Astrocyte of the spinal cord (primary cell): Measurements from ENCODE around the gene DNAJC6.
A peak's percentile ranks its signal among the peaks of the same experiment; 100 is the strongest.

Experiments
- DNase-seq: peaks from one replicate; pipeline ENCODE4 v3.0.0; 2011; ENCODE audit warnings: low read depth, low spot score
- H3K4me3 ChIP-seq: 2 replicates; pipeline ENCODE4 v1.5.1; 2011; ENCODE audit warnings: low read depth, mild to moderate bottlenecking, low read length, moderate library complexity
- CTCF ChIP-seq: IDR thresholded peaks from 2 replicates; pipeline ENCODE4 v1.5.1; 2012; ENCODE audit warnings: low read depth, mild to moderate bottlenecking, low read length, inconsistent platforms
- in situ Hi-C: cut with HindIII; loops from 2 replicates; pipeline ENCODE4 v1.10.0; 2017; ENCODE audit warnings: low sequenced_read_pairs

DNAJC6 gene

GRCh38 chr1:65309304-65310077 is at the start of gene DNAJC6:
DNAJC6 (plus strand) TSS chr1:65309543; CDS start chr1:65309746, 203 bp downstream.
- in situ Hi-C loops, result no loop called here
- TF ChIP-seq CTCF, result no peak
- DNase-seq, result peak; percentile 78
- peak within 1 kb of the TSS; percentile 42 for H3K4me3 ChIP-seq

- in situ Hi-C loops, result no loop called here
- no peak for TF ChIP-seq CTCF
- no peak for DNase-seq
- no peak overlapping the region for H3K4me3 ChIP-seq
Observed at GRCh38 chr1:65259816-65260215, 49.5 kb upstream of the DNAJC6 start.

- no peak for TF ChIP-seq CTCF
- DNase-seq, result peak; percentile 70
- in situ Hi-C loops, result no loop called here
- H3K4me3 ChIP-seq, result no peak overlapping the region
Observed at GRCh38 chr1:65260851-65261473, 48.4 kb upstream of the DNAJC6 start.

- H3K4me3 ChIP-seq, result no peak overlapping the region
- in situ Hi-C loops, result no loop called here
- no peak for DNase-seq
- TF ChIP-seq CTCF, result no peak
Observed at GRCh38 chr1:65263286-65263685, 46.1 kb upstream of the DNAJC6 start.

GRCh38 chr1:65264197-65264929 is 45.0 kb upstream of the DNAJC6 start:
- peak overlapping the region; percentile 33 for H3K4me3 ChIP-seq
- TF ChIP-seq CTCF, result no peak
- peak; percentile 64 for DNase-seq
- in situ Hi-C loops, result no loop called here

- in situ Hi-C loops, result no loop called here
- DNase-seq, result no peak
- TF ChIP-seq CTCF, result no peak
- H3K4me3 ChIP-seq, result peak overlapping the region; percentile 46
Observed at GRCh38 chr1:65265296-65265650, 44.1 kb upstream of the DNAJC6 start.
